Breast epithelium (tissue), 3 donors: Measurements from ENCODE around the gene FOSL1.

Source experiments
- POLR2A ChIP-seq: fragments of 450-650 bp; IDR thresholded peaks from one replicate; pipeline ENCODE4 v1.6.1; 2016; ENCODE audit warnings: antibody characterized with exemption, mild to moderate bottlenecking, moderate library complexity
- POLR2AphosphoS5 ChIP-seq, 3 donors: sonication (generic); formaldehyde crosslinking; IDR thresholded peaks; one replicate each; pipeline ENCODE4 v1.6.1; 2017; ENCODE audit warnings: antibody characterized with exemption in 3 of 3
- TF ChIP-seq, protein P1 (sequence below), 3 donors: fragments of 450-650 bp; IDR thresholded peaks; one replicate each; pipeline ENCODE4 v1.5.1; 2016 to 2017; ENCODE audit warnings: antibody characterized with exemption in 3 of 3, mild to moderate bottlenecking in 3 of 3, moderate library complexity in 3 of 3

GRCh38 chr11:65921033-65921555, 20.9 kb upstream of the FOSL1 start:
- TF ChIP-seq POLR2A, result no peak
- TF ChIP-seq, protein P1, sequence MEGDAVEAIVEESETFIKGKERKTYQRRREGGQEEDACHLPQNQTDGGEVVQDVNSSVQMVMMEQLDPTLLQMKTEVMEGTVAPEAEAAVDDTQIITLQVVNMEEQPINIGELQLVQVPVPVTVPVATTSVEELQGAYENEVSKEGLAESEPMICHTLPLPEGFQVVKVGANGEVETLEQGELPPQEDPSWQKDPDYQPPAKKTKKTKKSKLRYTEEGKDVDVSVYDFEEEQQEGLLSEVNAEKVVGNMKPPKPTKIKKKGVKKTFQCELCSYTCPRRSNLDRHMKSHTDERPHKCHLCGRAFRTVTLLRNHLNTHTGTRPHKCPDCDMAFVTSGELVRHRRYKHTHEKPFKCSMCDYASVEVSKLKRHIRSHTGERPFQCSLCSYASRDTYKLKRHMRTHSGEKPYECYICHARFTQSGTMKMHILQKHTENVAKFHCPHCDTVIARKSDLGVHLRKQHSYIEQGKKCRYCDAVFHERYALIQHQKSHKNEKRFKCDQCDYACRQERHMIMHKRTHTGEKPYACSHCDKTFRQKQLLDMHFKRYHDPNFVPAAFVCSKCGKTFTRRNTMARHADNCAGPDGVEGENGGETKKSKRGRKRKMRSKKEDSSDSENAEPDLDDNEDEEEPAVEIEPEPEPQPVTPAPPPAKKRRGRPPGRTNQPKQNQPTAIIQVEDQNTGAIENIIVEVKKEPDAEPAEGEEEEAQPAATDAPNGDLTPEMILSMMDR (IDR thresholded peaks at IDR 0.05), result no peak
- TF ChIP-seq POLR2AphosphoS5 (IDR thresholded peaks at IDR 0.05), result no peak
